HG03103 (cell line): Measurements from ENCODE around the gene GREM2.

ENCODE experiments used
- ATAC-seq: cut with Tn5 transposase; IDR thresholded peaks from one replicate; pipeline ENCODE4 v1.9.1; 2021; ENCODE audit warnings: low read depth; ENCODE audit not compliant: unreplicated experiment

The GREM2 gene

GRCh38 chr1:240611228-240611618 lies 732 bp downstream of the GREM2 start:
- no peak for ATAC-seq

- no peak for ATAC-seq
Measured at GRCh38 chr1:240610636-240611035, 1.3 kb downstream of the GREM2 start.

- no peak for ATAC-seq
Measured at GRCh38 chr1:240609527-240610060, 2.4 kb downstream of the GREM2 start.

- ATAC-seq, result no peak
Measured at GRCh38 chr1:240608707-240609106, 3.2 kb downstream of the GREM2 start.

GRCh38 chr1:240607006-240607405 lies 4.9 kb downstream of the GREM2 start:
- no peak for ATAC-seq

- no peak for ATAC-seq
Measured at GRCh38 chr1:240602189-240602588, 9.8 kb downstream of the GREM2 start.

GRCh38 chr1:240599830-240600229 lies 12.1 kb downstream of the GREM2 start:
- no peak for ATAC-seq

GRCh38 chr1:240599299-240599698 lies 12.7 kb downstream of the GREM2 start:
- ATAC-seq, result no peak

- no peak for ATAC-seq
Measured at GRCh38 chr1:240598216-240599001, 13.5 kb downstream of the GREM2 start.

- no peak for ATAC-seq
Measured at GRCh38 chr1:240597153-240597745, 14.7 kb downstream of the GREM2 start.

- no peak for ATAC-seq
Measured at GRCh38 chr1:240595476-240595875, 16.5 kb downstream of the GREM2 start.

GRCh38 chr1:240591564-240591963 lies 20.4 kb downstream of the GREM2 start:
- ATAC-seq, result no peak

- no peak for ATAC-seq
Measured at GRCh38 chr1:240591078-240591477, 20.9 kb downstream of the GREM2 start.

- no peak for ATAC-seq
Measured at GRCh38 chr1:240589585-240590110, 22.3 kb downstream of the GREM2 start.

- ATAC-seq, result no peak
Measured at GRCh38 chr1:240586006-240586405, 25.9 kb downstream of the GREM2 start.

GRCh38 chr1:240582953-240583352 lies 29.0 kb downstream of the GREM2 start:
- no peak for ATAC-seq

GRCh38 chr1:240579511-240579910 lies 32.4 kb downstream of the GREM2 start:
- ATAC-seq, result no peak

- ATAC-seq, result no peak
Measured at GRCh38 chr1:240577095-240577494, 34.9 kb downstream of the GREM2 start.

GRCh38 chr1:240575981-240576662 lies 35.8 kb downstream of the GREM2 start:
- peak; percentile 88 for ATAC-seq

GRCh38 chr1:240572328-240572727 lies 39.6 kb downstream of the GREM2 start:
- ATAC-seq, result no peak

- ATAC-seq, result no peak
Measured at GRCh38 chr1:240571782-240572181, 40.2 kb downstream of the GREM2 start.
